GM19463 (cell line): Measurements from ENCODE around the gene SPATA19.

Experiments
- ATAC-seq: cut with Tn5 transposase; IDR thresholded peaks from one replicate; pipeline ENCODE4 v1.9.1; 2021; ENCODE audit warnings: mild to moderate bottlenecking, moderate library complexity; ENCODE audit not compliant: unreplicated experiment

SPATA19 gene

GRCh38 chr11:133840479-133840941, 4.8 kb downstream of the SPATA19 start:
- ATAC-seq: no peak

- no peak for ATAC-seq
Observed at GRCh38 chr11:133835593-133836548, 9.4 kb downstream of the SPATA19 start.

- ATAC-seq: peak; percentile 96
Observed at GRCh38 chr11:133834682-133835592, 10.4 kb downstream of the SPATA19 start.

DNA sequence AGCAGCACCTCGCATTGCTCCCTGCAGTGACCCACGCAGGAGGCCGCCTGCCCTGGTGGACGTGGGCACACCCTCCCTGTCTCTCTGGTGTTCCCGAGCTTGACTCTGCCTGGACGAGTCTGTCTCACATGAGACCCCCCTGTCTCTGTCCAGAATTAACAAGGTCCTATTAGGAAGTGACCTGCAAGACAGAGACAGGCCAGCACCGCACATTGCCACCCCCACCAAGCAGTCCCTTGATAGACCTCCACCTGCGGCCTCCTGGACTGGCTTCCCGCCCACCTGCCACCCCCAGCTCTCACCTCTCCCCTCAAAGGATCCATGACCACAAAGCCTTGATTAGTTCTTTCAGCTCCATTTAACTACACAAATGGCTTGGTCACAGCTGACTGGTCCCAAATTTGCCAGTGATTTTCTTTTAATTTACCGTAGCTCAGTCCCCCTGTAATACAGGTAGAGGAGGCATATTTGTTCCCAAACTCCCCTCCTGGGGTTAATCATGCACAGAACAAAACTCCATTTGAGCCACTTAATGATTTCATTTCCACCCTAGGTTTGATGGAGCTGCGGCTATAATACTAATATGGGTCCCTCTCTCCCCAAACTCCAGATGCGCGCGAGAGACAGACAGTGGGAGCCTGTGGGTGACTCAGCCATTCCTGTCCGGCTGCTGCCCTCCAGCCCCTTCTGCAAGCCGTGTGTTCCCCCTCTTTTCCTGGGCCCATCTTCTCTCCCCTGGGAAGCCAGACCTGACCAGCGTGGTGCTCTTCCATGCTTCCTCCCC, 11.2 kb downstream of the SPATA19 start:
- ATAC-seq: no peak

GRCh38 chr11:133832991-133833897, 12.1 kb downstream of the SPATA19 start:
- ATAC-seq: no peak

DNA sequence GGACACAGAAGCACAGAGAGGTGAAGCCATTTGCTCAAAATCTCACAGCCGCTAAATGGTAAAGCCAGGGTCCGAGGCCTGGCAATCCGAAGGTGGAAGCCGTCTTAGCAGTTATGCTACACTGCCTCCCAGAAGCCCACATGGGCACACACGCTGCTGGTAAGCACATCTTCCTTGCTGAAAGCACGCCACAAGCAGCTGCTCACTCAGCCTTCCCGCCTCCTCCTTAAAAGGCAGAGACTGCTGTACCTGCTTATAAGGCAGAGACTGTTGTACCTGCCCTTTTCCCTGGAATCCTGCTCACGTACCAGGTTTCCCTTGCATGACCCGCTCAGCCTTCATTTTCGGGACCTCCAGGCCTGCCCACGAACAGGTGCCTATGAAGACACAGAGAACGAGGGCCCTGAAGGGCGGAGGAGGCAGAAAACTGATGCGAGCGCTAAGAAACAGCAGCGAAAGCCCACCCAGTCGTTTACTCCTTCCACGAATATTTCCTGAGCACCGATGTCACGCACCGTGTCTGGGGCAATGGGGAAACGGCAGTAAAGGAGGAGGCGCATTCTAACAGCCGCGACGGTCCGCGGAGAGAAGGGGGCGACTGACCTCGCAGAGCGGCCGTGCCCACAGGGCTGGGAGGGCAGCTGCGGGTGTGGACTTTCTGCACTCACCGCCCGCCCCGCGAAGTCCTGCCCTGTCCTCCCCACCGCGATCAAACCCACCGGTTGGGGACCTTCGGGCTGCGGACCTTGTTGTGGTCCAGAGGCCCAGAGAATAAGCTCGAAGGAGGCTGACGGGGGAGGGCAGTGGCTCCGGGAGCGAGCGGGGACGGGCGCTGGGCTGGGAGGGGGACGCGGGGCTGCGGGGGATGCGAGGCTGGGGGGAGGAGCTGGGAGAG, 13.0 kb downstream of the SPATA19 start:
- ATAC-seq: no peak

DNA sequence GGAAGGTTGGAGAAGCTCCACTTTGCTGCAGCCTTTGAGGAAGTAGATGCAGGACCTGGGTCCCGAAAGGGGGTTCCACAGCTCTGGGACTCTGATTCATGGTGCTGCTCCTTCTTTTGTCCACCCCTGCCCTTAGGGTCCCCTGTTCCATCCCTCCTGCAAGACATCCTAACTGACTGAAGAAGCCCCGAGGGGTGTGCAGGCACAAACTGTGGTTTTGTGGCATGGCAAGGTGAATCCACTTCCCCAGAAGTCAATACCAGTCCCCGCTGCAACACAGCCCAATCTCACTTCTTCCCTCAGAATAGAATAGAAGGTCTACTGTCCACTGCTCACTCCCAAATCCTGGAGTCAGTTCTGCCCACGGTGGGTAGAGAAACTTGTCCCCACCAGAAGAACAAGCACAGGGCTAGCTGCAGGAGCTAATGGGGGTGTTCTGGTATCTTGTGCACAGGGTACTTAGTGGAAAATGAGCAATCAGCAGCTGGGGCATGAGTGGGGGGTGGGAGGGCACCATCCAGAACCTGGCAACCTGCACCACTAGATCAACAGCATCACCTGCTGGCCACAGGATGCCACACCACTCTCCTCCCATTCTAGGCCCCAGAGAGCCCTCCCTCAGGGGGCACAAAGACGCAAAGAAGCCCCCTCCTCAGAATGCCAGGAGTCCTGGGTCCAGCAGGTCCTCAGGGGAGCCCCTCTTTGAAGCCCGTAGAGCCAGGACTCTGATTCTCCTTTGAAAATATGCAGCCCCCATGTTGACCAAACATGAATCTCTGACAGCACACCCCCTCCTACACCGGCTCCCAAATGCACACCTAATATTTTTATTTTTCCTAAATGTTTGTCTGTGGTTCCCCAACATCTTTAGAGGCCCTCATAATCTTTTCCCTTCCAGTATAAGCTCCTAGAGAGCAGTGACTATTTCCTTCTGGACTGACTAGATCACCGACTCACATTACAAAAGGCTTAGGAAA, 14.1 kb downstream of the SPATA19 start:
- ATAC-seq: no peak

- no peak for ATAC-seq
Observed at GRCh38 chr11:133829566-133829965, 15.7 kb downstream of the SPATA19 start.

GRCh38 chr11:133828871-133829270, 16.4 kb downstream of the SPATA19 start:
- no peak for ATAC-seq

DNA sequence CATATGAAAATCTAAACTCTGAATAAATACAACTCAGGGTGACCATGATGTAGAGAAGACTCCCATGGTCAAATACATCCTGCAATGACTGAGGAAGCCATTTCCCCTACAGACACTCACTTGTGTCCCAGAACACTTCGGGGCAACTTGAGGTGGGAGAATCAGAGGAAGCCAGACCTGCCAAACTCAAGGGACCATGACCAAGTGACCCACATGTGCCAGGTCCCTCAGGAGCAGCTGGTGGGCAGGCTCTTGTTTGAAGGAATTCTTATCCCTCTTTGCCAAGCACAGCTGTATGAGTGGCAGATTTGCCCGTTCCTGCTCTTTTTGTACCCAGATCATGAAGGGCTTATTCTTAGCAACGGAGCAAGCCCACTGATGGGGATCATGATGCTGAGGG, 17.8 kb downstream of the SPATA19 start:
- ATAC-seq: no peak

GRCh38 chr11:133826866-133827265, 18.4 kb downstream of the SPATA19 start:
- no peak for ATAC-seq

- ATAC-seq: no peak
Observed at GRCh38 chr11:133825666-133826065, 19.6 kb downstream of the SPATA19 start.

- ATAC-seq: no peak
Observed at GRCh38 chr11:133825156-133825555, 20.2 kb downstream of the SPATA19 start.

- no peak for ATAC-seq
Observed at GRCh38 chr11:133824593-133824992, 20.7 kb downstream of the SPATA19 start.

DNA sequence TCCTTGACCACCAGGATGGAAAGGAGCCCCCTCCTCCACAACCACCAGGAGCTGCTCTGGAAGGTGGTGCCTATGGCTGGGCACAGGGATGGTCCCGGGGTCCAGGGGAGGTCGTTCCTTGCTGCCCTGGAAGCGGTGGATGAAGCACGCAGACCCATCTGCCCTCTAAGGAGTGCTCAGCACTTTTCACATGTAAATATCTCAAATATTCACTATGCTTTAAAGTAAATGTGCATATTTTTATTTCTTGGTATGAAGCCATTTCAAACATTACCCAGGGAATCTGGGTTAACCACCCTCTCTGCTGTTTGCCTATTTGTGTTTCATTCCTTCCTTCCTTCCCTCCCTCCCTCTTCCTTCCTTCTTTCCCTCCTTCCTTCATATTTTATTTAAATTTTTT, 21.7 kb downstream of the SPATA19 start:
- no peak for ATAC-seq

- no peak for ATAC-seq
Observed at GRCh38 chr11:133823211-133823610, 22.1 kb downstream of the SPATA19 start.

- peak; percentile 60 for ATAC-seq
Observed at GRCh38 chr11:133821776-133822175, 23.5 kb downstream of the SPATA19 start.
